K562 (cell line): ENCODE results near the gene ZMIZ1. TPM values are rescaled to one million over a fixed set of nuclear protein-coding genes. Genes with fewer than 3 reads are reported as not detected.
A peak's percentile ranks its signal among the peaks of the same experiment; 100 is the strongest.

ENCODE experiments used
- BCOR ChIP-seq: fragments of 450-650 bp; IDR thresholded peaks from 2 replicates; pipeline ENCODE4 v1.6.1; 2016
- CHD1 ChIP-seq: fragments of 200-600 bp; sonication (generic); IDR thresholded peaks from one replicate; pipeline ENCODE4 v1.6.1; 2012; ENCODE audit warnings: mild to moderate bottlenecking, moderate library complexity, low read length, inconsistent platforms
- PML ChIP-seq: IDR thresholded peaks from 2 replicates; pipeline ENCODE4 v1.6.1; 2012; ENCODE audit warnings: low read length, inconsistent platforms
- POLR2A ChIP-seq: fragments of 450-650 bp; conservative IDR thresholded peaks from 2 replicates; pipeline ENCODE4 v1.6.1; 2016
- PPARD ChIP-seq: fragments of 250-450 bp; sonication (Bioruptor Pico); IDR thresholded peaks from 2 replicates; pipeline ENCODE4 v1.8.0; 2022; ENCODE audit warnings: inconsistent platforms, mild to moderate bottlenecking, moderate library complexity
- SMARCA5 ChIP-seq: fragments of 450-650 bp; IDR thresholded peaks from 2 replicates; pipeline ENCODE4 v1.6.1; 2016
- TRIM24 ChIP-seq, 2 experiments: fragments of 450-650 bp; IDR thresholded peaks; 2 replicates each; pipeline ENCODE4 v1.6.1; 2016
- ZBTB7A ChIP-seq: IDR thresholded peaks from 2 replicates; pipeline ENCODE4 v1.6.1; 2011; ENCODE audit warnings: low read depth, mild to moderate bottlenecking, low read length, moderate library complexity, borderline replicate concordance; ENCODE audit not compliant: control insufficient read depth
- ZEB2 ChIP-seq: fragments of 450-650 bp; IDR thresholded peaks from 2 replicates; pipeline ENCODE4 v1.6.1; 2016
- ZNF263 ChIP-seq: sonication (generic); formaldehyde crosslinking; IDR thresholded peaks from 2 replicates; pipeline ENCODE4 v1.8.0; 2022; ENCODE audit warnings: mild to moderate bottlenecking, missing genetic modification reagents, borderline replicate concordance
- ZNF780A ChIP-seq: fragments of 250-450 bp; sonication (Bioruptor Pico); IDR thresholded peaks from 2 replicates; pipeline ENCODE4 v1.5.0; 2021; ENCODE audit warnings: mild to moderate bottlenecking
- ZZZ3 ChIP-seq: fragments of 450-650 bp; IDR thresholded peaks from 2 replicates; pipeline ENCODE4 v1.6.1; 2016; ENCODE audit warnings: antibody characterized with exemption, mild to moderate bottlenecking, moderate library complexity
- polyA plus RNA-seq, 8 experiments: library from polyadenylated mRNA; depleted of rRNA in 4 of 8; stranded (reverse) in 5 of 8; unstranded in 3 of 8; fragments of >200 nt; fragmentation: Nextera tagmentation in 2 of 8; fragmentation: Illumina TruSeq in 1 of 8; extraction: Ambion mirVana in 2 of 8; extraction: Trizol in 1 of 8; gene quantifications; 2 replicates each; pipeline versions ENCODE4 v1.2.1 to v1.2.3, GENCODE V29; 2011 to 2014; ENCODE audit warnings: inconsistent platforms in 1 of 8, missing spikeins in 1 of 8
- total RNA-seq, 7 experiments: library from RNA; depleted of rRNA in 6 of 7; stranded (reverse); fragments of >200 nt in 6 of 7; fragmentation: Illumina TruSeq in 2 of 7; extraction: Trizol in 2 of 7; gene quantifications; 2 replicates each; pipeline versions ENCODE4 v1.2.1 to v1.2.3, GENCODE V29; 2011 to 2021; ENCODE audit warnings: low replicate concordance in 1 of 7
- TF ChIP-seq, protein P1 (sequence below): fragments of 250-450 bp; sonication (Bioruptor Pico); IDR thresholded peaks from 2 replicates; pipeline ENCODE4 v1.8.0; 2022; ENCODE audit warnings: moderate library complexity, mild to moderate bottlenecking, inconsistent platforms
- TF ChIP-seq, protein P2 (sequence below): fragments of 450-650 bp; formaldehyde crosslinking; IDR thresholded peaks from 2 replicates; pipeline ENCODE4 v1.4.0; 2020; ENCODE audit warnings: mild to moderate bottlenecking, mixed read lengths

The ZMIZ1 gene
- total and polyA plus RNA-seq, 9 of the 15 experiments (the other 6 are each of a cell fraction or from before 2014, with no cell fraction given): 1.0 to 37.3 (median 4.3) TPM

DNA sequence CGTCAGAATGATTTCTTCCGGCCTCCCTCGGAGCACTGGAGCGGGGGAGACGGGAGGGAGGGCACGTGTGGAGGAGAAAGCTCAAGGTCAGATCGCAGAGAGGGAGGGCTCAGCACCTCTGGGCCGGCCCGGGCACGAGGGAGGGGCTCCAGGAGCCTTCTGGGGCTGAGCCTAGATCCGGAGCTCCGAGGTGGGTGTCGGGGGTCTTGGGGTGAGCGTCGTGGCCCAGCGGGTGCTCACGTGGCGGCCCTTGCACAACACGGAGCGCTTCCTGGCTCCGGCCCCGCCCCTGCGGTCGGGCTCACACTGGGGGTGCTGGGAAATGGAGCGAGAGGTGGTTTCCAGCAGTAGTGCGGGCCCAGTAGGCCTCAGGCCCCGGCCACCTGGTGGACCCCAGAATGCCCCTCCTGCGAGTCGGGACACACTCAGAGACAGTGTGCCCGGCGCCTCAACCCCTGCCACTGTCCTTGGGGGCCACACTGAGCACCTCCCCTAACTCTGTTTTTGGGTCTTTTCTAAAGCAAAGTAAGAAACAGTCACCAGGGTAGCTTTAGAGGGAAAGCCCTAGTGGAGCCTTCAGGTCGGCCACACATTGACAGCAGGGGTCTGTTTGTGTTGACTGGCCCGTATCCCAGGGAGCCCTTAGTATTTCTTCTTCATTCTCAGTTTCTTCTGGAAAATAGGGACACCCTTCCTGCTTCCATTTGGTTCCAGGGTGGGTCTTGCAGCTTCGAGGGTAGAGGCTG lies 279.3 kb downstream of the ZMIZ1 start (continued):
- TF ChIP-seq, protein P1, sequence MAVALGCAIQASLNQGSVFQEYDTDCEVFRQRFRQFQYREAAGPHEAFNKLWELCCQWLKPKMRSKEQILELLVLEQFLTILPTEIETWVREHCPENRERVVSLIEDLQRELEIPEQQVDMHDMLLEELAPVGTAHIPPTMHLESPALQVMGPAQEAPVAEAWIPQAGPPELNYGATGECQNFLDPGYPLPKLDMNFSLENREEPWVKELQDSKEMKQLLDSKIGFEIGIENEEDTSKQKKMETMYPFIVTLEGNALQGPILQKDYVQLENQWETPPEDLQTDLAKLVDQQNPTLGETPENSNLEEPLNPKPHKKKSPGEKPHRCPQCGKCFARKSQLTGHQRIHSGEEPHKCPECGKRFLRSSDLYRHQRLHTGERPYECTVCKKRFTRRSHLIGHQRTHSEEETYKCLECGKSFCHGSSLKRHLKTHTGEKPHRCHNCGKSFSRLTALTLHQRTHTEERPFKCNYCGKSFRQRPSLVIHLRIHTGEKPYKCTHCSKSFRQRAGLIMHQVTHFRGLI: 0 out of 2 replicates have a peak, but pooled peaks have one; percentile 60
- TF ChIP-seq BCOR (peak; percentile 75), POLR2A (peak; percentile 69), ZNF263 (CRISPR knock-in tag) (no peak), ZBTB7A (peak; percentile 94), PML (no peak), CHD1 (peak; percentile 71), SMARCA5 (0 out of 2 replicates have a peak, but pooled peaks have one; percentile 22), PPARD (CRISPR knock-in tag) (no peak), TRIM24 (IDR thresholded peaks at IDR 0.05) (peak in 1 of 2 experiments; percentile 35; a peak in 1 of 4 replicates), ZZZ3 (peak; percentile 85), ZEB2 (no peak), ZNF780A (CRISPR knock-in tag) (no peak)
- TF ChIP-seq, protein P2, sequence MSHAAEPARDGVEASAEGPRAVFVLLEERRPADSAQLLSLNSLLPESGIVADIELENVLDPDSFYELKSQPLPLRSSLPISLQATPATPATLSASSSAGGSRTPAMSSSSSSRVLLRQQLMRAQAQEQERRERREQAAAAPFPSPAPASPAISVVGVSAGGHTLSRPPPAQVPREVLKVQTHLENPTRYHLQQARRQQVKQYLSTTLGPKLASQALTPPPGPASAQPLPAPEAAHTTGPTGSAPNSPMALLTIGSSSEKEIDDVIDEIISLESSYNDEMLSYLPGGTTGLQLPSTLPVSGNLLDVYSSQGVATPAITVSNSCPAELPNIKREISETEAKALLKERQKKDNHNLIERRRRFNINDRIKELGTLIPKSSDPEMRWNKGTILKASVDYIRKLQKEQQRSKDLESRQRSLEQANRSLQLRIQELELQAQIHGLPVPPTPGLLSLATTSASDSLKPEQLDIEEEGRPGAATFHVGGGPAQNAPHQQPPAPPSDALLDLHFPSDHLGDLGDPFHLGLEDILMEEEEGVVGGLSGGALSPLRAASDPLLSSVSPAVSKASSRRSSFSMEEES: no peak
- TF ChIP-seq, all 486 proteins: peak for 125
